NOMO-1 treated with DMSO at 0.1 percent for 48 hours (cell line): ENCODE measurements around the gene MRFAP1.

Experiments
- DNase-seq: peaks from one replicate; lab custom pipeline; 2025; ENCODE audit not compliant: unreplicated experiment; lab: John Stamatoyannopoulos, UW

Gene MRFAP1

GRCh38 chr4:6689506-6689960 lies 49.0 kb downstream of the MRFAP1 start:
- no peak for DNase-seq
